ENCODE measurements around the gene ACAA2. TPM values are rescaled to one million over a fixed set of nuclear protein-coding genes. Genes with fewer than 3 reads are reported as not detected.
"Not testable (repeated sequence)": the region's sequence is repeated elsewhere in the genome, so short reads cannot be mapped to it uniquely, and the experiment has no call there.

ACAA2 gene
- total RNA-seq, 1 experiment from 2014 or later = 157 TPM

DNA sequence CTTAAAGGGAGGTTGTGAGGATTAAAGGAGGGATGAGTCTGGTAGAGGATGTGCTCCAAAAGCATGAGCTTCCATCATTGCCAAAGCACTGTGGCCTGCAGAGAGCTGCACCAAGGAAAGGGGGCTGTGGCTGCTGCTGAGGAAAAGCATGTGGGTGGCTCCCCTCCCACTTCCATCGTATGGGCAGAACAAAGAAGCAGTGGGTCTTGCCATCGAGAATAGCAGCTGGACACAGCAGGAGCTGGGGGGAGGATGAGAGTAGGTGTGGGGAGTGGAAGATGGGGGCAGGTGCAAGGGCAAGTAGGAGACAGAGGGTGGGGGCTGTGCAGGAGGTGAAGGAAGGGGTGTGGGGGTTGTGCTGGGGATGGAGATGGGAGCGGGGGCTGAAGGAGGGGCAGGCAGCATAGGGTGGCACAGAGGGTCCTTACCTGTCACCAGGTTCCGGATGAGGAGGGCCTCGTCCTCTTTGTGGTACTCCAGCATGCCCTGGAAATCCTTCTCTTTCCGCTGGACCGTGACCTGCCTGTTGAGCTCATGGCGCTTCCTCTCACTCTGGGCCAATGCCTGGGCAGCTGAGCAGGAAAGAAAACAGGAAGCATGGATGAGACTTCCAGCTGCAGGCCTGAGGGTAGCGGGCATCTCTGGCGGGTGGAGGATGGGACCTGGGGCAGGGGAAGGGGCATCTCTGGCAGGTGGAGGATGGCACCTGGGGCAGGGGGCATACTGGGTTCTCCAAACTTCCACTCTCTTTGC, 33.6 kb upstream of the ACAA2 start:
- in situ Hi-C loops (cut with HindIII; ENCODE audit: low sequenced_read_pairs) = no loop called here
- no peak for DNase-seq (ENCODE audit: low spot score)

DNA sequence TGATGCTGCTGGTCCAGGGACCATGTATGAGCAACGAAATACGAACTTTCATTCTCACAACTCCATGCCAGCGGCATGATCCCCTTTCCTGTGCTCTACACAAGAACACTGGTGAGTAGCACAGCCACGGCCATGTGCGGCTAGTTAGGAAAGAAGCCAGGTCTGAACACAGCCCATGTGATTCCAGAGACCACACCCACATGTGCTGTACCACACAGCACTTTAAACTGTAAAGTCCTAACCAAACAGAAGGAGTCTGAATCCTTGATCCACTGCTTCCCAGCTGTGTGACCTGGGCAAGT, 33.0 kb upstream of the ACAA2 start:
- DNase-seq (ENCODE audit: low spot score) = no peak
- in situ Hi-C loops (cut with HindIII; ENCODE audit: low sequenced_read_pairs) = no loop called here

DNA sequence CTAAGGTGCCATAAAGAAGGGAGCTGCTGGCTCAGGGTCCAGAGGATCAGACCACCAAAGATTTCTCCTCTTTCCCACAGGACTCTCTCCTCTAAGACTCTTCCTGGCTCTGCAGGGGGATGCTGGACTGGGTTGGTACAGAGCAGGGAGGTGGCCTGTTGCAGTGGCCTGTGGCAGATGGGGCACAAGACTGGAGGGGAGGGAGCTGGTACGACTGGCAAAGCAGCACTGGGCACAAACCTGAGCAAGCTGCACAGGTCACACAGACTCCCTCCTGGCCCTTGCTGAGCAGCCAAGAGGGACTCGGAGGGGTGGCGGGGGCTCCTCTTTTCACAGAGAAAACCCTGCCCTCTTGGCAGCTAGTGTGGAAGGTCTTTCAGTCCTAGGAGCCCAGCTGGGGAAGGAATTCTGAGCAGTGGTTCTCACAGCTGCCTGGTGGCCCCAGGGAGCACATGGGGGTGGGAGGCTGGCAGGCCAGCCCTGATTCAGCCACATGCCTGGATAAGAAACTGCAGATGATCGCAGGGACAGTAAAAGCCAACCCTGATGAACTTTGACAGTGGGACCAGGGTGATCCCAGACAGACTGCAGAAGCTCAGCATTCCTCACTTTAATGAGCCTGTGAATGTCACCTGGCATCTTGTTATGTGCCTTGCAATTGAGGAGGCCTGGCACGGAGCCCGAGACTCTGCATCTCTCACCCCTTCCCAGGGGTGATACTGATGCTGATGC, 32.5 kb upstream of the ACAA2 start:
- no peak for DNase-seq (ENCODE audit: low spot score)
- in situ Hi-C loops (cut with HindIII; ENCODE audit: low sequenced_read_pairs) = no loop called here

DNA sequence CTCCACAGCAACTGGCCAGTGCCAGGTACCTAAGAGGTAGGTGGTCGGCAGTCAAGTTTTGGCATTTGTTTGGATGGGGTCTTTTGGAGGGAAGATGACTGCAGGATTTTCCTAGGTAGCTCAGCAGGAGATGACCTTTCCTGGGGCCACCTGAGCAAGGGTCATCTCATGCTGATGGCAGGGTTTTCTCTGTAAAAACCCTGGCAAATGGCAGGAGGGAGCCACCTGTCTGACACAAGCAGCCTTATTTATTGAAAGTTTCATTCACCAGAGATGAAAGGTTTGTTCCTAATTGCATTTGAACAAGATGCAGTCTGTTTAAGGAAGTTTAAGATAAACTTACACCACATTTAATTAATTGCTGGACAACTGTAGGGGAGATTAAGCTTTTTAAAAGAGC, 31.6 kb upstream of the ACAA2 start:
- in situ Hi-C loops (cut with HindIII; ENCODE audit: low sequenced_read_pairs) = no loop called here

DNA sequence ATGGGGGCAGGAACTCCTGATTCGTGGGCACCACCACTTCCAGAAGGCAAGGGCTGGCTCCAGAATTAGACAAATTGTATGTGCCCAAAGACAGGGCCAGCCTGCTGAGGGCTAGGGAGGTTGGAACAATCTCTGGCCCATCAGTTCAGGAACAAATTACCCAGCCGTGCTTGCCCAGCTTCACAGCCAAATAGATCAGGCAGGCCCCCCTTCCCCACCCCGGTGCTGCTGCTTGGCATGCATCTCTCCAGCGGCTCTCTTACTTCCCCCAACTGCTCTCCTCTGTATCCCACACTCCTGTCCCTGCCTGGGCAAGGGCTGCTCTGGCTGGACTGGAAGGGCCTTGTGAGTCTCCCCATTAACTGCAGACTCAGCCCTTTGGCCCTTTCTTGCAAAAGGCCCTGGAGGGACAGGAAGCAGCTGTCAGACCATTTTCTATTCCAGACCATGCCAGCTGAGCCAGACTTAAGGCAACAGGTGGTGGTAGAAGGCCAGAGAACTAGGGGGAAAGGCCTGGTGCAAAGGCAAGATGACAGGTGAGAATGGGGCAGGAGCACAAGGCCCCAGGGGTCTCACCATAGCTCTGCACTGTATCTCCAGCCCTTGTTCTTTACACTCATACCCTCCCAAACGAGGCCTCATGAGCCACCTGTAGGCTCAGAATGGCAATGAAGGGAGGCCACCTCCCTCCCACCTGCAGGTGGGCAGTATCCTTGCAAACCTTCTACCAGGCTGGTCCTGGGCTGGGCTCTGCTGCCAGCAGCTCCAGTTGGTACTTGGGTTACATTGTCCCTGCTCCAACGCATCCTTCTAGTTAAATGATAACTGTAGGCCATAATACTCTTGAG, 30.7 kb upstream of the ACAA2 start:
- in situ Hi-C loops (cut with HindIII; ENCODE audit: low sequenced_read_pairs) = no loop called here
- DNase-seq (ENCODE audit: low spot score) = no peak

More for the DNA sequence above, 31.6 kb upstream of the ACAA2 start:
- DNase-seq (ENCODE audit: low spot score) = no peak

DNA sequence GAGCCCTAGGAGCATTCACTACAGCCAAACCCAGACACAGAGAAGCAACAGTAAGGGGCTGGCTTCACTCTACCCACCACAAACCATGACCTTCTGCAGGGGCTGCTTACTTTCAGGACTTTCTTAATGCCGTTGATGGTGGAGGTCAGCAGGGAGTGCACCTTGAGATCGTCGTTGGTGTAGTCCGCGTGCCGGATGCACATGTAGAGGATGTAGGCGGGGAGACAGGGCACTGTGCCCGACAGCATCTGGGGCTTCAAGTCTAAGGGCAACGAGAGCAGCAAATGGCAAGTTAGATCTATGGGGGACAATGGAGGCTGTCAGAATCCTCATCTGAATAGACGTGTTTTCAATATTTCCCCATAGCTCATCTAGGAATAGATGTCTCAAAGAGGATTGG, 29.8 kb upstream of the ACAA2 start:
- in situ Hi-C loops (cut with HindIII; ENCODE audit: low sequenced_read_pairs) = no loop called here
- no peak for DNase-seq (ENCODE audit: low spot score)

DNA sequence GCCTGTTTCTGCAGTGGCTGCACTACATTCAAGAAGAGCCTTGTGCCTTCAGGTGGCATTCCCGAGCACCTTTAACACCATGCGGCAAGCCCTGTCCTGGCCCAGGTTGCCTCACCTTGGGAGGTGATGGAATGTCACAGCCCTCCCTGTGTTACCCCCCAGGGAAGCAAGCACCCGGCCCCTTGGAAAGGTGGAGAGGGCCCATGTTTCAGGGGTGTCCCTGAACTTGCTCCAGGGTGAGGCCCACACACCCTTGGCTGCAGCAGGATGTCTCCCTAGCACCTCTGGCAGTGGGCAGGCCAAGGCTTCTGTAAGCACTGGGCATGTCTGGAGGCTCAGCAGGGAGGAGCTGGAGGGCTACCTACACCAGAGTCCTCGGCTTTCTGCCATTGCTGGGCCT, 29.3 kb upstream of the ACAA2 start:
- DNase-seq (ENCODE audit: low spot score) = no peak
- in situ Hi-C loops (cut with HindIII; ENCODE audit: low sequenced_read_pairs) = no loop called here

DNA sequence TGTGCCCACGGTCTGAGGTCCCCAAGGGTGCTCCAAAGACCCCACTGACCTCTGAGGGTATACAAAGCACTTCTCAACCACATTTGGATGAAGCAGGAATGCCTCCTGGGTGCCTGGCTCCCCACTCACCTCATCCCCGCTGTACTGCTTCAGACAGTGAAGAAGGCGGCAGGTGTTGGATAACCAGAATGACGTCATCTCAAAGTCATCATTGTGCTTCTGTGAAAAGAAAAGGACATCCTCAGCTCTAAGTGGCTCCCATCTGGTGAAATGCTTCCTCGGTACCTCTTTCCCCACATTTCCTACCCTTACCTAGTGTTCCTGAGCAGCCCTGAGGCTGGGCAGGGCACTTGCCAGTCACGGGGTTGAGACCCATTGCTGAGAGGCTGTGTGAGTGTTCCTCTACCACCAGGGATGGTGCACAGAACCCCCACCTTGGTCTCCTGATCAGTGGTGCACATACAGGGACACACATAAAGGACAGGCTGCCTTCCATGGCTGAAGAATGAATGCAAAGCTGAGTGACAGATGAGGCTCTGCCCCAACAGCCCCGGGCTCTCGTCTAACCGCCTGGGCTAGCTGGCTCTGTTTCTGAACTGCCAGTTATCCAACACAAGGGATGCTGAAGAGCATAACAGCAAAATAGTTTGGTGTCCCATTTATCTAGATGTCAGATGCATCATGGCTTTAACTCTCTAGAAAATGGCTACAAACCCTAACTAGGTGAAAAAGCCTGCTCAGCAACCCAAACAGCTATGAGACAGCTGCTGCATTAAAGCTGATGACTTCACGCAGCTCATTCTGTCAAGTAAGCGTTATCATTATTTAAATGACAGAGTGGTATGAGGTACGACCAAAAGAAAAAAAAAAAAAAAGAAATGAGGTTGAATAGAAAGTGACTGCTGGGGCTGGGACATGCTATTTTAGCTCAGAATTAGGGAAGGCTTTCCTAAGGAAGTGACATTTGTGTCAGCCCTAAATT, 28.2 kb upstream of the ACAA2 start:
- DNase-seq (ENCODE audit: low spot score) = no peak
- in situ Hi-C loops (cut with HindIII; ENCODE audit: low sequenced_read_pairs) = no loop called here

DNA sequence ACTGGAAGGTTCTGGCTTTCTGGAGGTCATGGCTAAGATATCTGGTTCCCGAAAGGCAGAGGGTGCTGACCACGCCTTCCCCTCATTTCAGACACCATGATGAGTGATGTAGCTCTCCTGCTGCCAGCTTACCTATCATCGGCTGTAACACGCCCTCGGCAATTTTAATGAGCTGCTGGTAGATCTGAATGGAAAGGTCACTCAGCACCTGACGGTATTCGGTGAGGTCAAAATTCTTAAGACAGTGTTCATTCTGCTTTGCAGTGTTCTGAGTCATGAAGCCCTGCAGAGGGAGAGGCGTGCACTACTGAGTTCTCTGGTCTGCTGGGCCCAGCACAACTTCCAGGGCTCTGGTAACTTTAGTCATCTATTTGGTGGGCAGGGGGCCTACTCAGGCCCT, 25.7 kb upstream of the ACAA2 start:
- in situ Hi-C loops (cut with HindIII; ENCODE audit: low sequenced_read_pairs) = no loop called here
- DNase-seq (ENCODE audit: low spot score) = no peak

DNA sequence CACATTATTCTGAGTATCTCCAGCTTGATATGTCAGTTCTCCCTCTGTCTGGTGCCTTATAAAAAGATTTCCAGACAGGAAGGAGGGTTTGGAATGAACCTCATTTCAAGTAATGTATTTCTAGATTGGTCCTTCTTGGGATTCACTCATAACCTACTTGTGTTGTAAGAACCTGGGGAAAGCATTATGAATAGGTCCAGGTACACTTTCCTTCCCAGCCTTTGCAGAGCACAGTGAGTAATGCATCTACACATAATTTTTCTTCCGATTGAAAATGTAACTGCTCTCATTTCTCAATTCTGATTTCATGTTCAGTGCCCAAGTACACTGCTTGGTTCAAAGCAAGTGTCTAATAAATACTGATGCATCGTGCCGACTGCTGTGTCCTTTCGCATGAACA, 25.0 kb upstream of the ACAA2 start:
- in situ Hi-C loops (cut with HindIII; ENCODE audit: low sequenced_read_pairs) = no loop called here
- no peak for DNase-seq (ENCODE audit: low spot score)

DNA sequence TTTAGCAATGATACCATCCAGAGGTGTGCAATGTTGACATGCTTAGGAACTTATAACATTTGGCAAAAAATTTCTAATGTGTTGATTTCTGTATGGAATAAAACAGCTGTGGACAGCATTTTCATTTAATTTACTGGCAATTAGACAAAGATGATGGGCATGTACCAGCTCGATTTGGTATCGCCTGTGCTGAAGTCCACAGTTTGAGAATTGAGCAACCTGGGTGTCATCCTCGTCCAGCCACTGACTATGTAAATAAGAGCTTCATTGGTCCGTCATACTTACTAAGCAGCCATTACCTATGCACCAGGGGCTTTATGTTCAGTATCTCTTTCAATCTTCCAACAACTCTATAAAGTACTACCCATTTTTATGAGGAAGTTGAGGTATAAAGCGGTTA, 24.6 kb upstream of the ACAA2 start:
- no peak for DNase-seq (ENCODE audit: low spot score)
- in situ Hi-C loops (cut with HindIII; ENCODE audit: low sequenced_read_pairs) = no loop called here

DNA sequence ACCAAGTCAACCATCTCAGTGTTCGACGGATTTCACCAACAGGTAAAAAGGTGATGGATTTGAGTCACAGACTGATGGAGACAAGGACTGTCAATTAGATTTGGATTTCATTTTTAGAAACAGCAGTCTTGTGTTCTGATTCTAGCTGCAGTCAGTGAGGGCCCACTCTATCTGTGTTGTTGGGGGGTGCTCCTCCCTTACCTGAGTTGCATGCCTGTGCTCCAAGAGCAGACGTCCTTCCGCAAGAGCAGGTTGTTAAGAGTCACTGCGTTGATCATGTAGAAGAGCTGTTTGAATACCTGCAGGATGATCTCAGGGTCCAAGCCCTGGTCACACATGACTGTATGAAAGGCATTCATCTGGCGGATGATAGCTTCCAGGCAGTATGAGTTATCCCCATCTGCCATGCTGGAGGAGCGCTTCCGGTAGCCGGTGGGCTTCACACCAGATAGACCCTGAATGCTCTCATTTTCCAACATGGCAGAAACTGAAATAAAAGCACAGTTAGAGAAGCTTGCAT, 24.0 kb upstream of the ACAA2 start:
- in situ Hi-C loops (cut with HindIII; ENCODE audit: low sequenced_read_pairs); DNase-seq (ENCODE audit: low spot score): not testable (repeated sequence)

DNA sequence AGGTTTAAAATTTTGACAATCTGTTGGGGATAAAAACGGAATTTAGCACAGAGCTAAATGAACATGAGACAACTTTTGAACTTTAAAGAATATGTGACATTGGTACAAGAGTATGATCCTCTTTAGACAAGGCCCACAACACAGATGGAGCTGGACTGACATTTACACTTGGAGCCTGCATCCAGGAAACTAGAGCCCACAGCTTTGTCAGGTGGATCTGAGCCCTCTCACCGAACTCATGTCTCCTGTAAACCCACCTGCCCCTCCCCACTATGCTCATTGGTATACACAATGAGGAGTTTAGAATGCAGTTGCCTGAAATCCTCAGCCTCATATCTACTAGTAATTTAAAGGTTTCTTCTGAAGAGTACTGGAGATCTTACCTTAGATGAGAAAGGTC, 22.1 kb upstream of the ACAA2 start:
- in situ Hi-C loops (cut with HindIII; ENCODE audit: low sequenced_read_pairs) = no loop called here
- DNase-seq (ENCODE audit: low spot score) = no peak

DNA sequence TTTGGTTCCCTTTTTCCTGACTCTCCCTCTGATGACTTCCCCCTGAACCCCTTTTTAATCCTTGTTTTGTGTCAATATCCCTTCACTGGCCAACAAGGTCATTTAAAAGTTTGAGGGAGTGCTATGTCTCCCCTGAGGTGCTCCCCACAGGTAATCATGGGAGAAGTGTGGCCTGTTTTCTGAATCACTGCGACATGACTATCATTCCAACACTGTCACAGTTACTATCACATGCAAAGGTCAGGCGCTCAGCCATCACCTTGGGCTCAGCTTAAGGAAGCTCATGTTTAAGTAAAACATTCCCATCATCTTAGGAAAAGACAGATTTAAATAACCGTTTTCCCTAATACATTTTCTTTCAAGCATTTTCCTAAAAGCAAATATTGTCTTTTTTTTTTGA, 20.9 kb upstream of the ACAA2 start:
- in situ Hi-C loops (cut with HindIII; ENCODE audit: low sequenced_read_pairs) = no loop called here
- no peak for DNase-seq (ENCODE audit: low spot score)

DNA sequence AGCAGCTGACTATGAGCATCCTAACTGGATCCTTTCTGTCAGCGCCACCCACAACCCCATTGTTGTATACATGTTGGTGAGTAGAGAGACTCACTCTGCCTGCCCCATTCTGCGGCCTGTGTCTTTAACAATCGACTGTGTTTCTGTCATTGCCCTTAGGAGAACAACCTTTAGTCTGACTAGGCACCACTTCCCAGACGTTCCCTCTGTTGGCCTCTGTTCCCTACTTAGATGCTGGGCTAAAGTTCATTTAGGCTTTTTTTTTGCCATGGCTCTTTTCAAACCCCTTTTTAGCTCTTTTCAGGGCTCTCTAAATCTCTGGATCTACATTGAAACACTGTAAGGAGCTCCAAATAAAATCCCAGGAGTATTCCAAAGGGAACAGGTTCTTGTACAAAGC, 20.5 kb upstream of the ACAA2 start:
- DNase-seq (ENCODE audit: low spot score) = no peak
- in situ Hi-C loops (cut with HindIII; ENCODE audit: low sequenced_read_pairs) = no loop called here

DNA sequence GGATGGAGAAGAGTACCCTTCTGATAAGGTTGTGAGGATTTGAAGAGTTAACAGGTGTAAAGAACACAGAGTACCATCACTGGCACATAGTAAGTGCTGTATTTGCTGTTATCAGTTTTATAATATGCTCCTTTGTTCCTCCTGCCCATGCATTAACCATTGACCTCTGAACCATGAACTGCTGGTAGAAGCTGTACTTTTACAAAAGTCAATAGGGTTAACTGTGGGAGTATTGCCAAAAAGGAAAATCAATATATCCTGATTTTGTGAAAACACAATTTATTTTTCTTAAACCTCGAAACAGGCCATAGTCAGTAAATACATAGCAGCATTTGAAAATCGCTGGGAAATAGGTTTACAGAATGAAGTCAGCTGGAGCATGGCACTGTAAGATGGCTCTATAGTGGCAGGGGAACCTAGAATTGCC, 18.9 kb upstream of the ACAA2 start:
- in situ Hi-C loops (cut with HindIII; ENCODE audit: low sequenced_read_pairs) = no loop called here
- no peak for DNase-seq (ENCODE audit: low spot score)

DNA sequence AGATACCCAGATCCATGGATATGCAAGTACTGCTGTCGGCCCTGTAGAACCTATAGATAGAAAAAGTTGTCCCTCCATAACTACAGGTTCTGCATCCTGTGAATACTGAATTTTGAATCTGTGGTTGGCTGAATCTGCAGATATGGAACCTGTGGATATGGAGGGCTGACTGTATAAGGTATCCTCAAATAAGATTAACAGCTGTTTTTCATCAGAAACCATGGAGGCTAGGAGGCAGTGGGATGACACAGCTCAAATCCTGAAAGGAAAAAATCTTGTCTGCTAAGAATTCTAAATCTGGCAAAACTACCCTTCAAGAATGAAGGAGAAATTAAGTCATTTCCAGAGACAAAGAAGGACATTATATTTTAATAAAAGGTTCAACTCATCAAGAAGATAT, 14.7 kb upstream of the ACAA2 start:
- no peak for DNase-seq (ENCODE audit: low spot score)
- in situ Hi-C loops (cut with HindIII; ENCODE audit: low sequenced_read_pairs) = no loop called here

DNA sequence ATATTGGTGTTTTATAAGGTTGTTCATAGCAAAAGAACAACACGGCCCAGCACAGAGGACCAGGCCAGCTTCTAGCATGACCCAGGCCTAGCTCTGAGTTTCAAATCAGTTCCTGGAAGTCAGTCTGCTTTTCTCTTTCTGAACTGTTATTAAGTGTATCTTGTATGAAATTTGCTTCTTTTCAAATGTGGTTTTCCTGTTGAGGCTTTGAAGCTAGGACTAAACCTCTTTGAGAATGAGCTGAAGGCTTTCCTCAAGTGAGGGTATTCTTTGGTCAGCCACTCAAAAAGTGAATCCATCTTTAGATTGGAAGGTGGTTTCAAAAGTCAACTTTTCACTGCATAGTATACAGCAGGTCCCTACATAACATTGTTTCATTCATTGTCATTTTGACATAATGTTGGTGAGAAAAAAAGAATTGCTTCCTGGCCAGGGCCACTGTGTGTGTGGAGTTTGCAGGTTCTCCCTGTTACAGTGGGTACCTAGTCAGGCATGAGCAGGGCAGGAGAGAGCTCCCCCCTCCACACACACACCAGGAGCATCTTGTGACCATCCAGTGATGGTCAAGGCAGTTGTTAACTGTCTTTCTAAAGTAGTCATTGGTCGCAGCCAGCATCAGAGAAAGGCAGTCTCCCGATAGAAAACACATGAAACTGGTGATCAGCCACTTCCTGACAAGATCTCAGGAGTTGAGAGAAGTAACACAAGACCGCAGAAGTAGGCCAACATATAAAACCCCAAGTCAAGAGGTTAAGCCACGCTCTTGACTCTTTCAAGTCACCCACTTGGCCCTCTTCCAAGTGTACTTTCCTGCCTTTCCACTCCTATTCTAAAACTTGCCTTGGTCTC, 6.7 kb upstream of the ACAA2 start:
- DNase-seq (ENCODE audit: low spot score) = no peak
- in situ Hi-C loops (cut with HindIII; ENCODE audit: low sequenced_read_pairs) = no loop called here
